Peyer's patch (tissue), 4 donors: Measurements from ENCODE around the gene SCN3A. TPM values are rescaled to one million over a fixed set of nuclear protein-coding genes. Genes with fewer than 3 reads are reported as not detected.

Experiments
- DNase-seq, 3 donors: peaks; one replicate each; pipeline ENCODE4 v3.0.0-alpha.2; 2017 to 2019
- H3K27ac ChIP-seq, 4 donors: fragments of 200-600 bp; sonication (generic); one replicate each; pipeline ENCODE4 v1.5.1; 2016 to 2019
- H3K27me3 ChIP-seq, 2 donors: fragments of 200-600 bp; sonication (generic); one replicate each; pipeline ENCODE4 v1.5.1; 2019
- H3K36me3 ChIP-seq, 3 donors: fragments of 200-600 bp; sonication (generic); one replicate each; pipeline ENCODE4 v1.5.1; 2016 to 2019
- H3K4me1 ChIP-seq, 4 donors: fragments of 200-600 bp; sonication (generic); one replicate each; pipeline ENCODE4 v1.5.1; 2016 to 2019
- H3K4me3 ChIP-seq, 4 donors: fragments of 200-600 bp; sonication (generic); 1 replicate in 3 of 4; 2 replicates in 1 of 4; pipeline ENCODE4 v1.5.1; 2016 to 2019; ENCODE audit warnings: mild to moderate bottlenecking in 1 of 4
- H3K9me3 ChIP-seq, 4 donors: fragments of 200-600 bp; sonication (generic); one replicate each; pipeline ENCODE4 v1.5.1; 2016 to 2019; ENCODE audit warnings: mild to moderate bottlenecking in 1 of 4
- CTCF ChIP-seq, 6 experiments: fragments of 450-650 bp in 4 of 6; fragments of 200-600 bp in 2 of 6; sonication (generic) in 1 of 6; IDR thresholded peaks; one replicate each; pipeline ENCODE4 v1.5.1; 2017 to 2019; ENCODE audit warnings: antibody characterized with exemption in 6 of 6, mild to moderate bottlenecking in 3 of 6, moderate library complexity in 1 of 6
- POLR2A ChIP-seq, 2 donors: fragments of 450-650 bp; IDR thresholded peaks; one replicate each; pipeline ENCODE4 v1.5.1; 2017; ENCODE audit warnings: antibody characterized with exemption in 2 of 2, mild to moderate bottlenecking in 2 of 2, moderate library complexity in 2 of 2
- total RNA-seq, 4 donors: library from RNA; depleted of rRNA; stranded (reverse); fragments of >200 nt; gene quantifications; one replicate each; pipeline ENCODE4 v1.1.0, GENCODE V29; 2016

Gene SCN3A
- 10 to 100 TPM in 1 of 4 donors, 1 to 10 TPM in 2, under 1 TPM in 1; 0.95 to 12.4 (median 1.2) TPM for total RNA-seq

GRCh38 chr2:165203689-165204559, at the start of gene SCN3A:
SCN3A (minus strand) TSS chr2:165204050; CDS start chr2:165176394, 27,656 bp downstream.
- H3K4me3 ChIP-seq = no peak within 1 kb of the TSS
- no peaks in the 10 kb centered on the region for H3K36me3 ChIP-seq
- peak in 2 of 3 donors; percentile 28 to 48 for DNase-seq
- H3K9me3 ChIP-seq = no peaks in the 10 kb centered on the region
- H3K27ac ChIP-seq = no peak within 1 kb of the TSS
- TF ChIP-seq CTCF (IDR thresholded peaks at IDR 0.05) = peak; percentile 29 to 64 (median 42)
- no peak for TF ChIP-seq POLR2A (IDR thresholded peaks at IDR 0.05)
- no peaks in the 10 kb centered on the region for H3K27me3 ChIP-seq
- no peaks in the 10 kb centered on the region for H3K4me1 ChIP-seq

- Histone ChIP-seq H3K4me3 (no peak overlapping the region), H3K27ac (no peak overlapping the region), H3K4me1 (no peaks in the 10 kb centered on the region), H3K36me3 (no peaks in the 10 kb centered on the region), H3K9me3 (no peaks in the 10 kb centered on the region), H3K27me3 (no peaks in the 10 kb centered on the region)
- no peak for TF ChIP-seq POLR2A (IDR thresholded peaks at IDR 0.05)
- no peak for TF ChIP-seq CTCF (IDR thresholded peaks at IDR 0.05)
- DNase-seq = no peak
These were observed 49.3 kb upstream of the SCN3A start for GRCh38 chr2:165253178-165253577.

- no peak for DNase-seq
- H3K4me3 ChIP-seq = no peak overlapping the region
- no peaks in the 10 kb centered on the region for H3K27me3 ChIP-seq
- no peak overlapping the region for H3K27ac ChIP-seq
- no peaks in the 10 kb centered on the region for H3K4me1 ChIP-seq
- no peaks in the 10 kb centered on the region for H3K9me3 ChIP-seq
- TF ChIP-seq CTCF (IDR thresholded peaks at IDR 0.05) (no peak), POLR2A (IDR thresholded peaks at IDR 0.05) (no peak)
- no peaks in the 10 kb centered on the region for H3K36me3 ChIP-seq
These were observed 47.5 kb upstream of the SCN3A start for GRCh38 chr2:165251366-165251765.

- no peaks in the 10 kb centered on the region for H3K36me3 ChIP-seq
- TF ChIP-seq POLR2A (IDR thresholded peaks at IDR 0.05) (no peak), CTCF (IDR thresholded peaks at IDR 0.05) (no peak)
- no peak for DNase-seq
These were observed 44.4 kb upstream of the SCN3A start for GRCh38 chr2:165248238-165248637.

GRCh38 chr2:165245081-165245793, 41.4 kb upstream of the SCN3A start:
- H3K27ac ChIP-seq = no peak overlapping the region
- no peaks in the 10 kb centered on the region for H3K27me3 ChIP-seq
- no peak for DNase-seq
- no peaks in the 10 kb centered on the region for H3K36me3 ChIP-seq
- no peaks in the 10 kb centered on the region for H3K4me1 ChIP-seq
- no peak for TF ChIP-seq POLR2A (IDR thresholded peaks at IDR 0.05)
- no peak for TF ChIP-seq CTCF (IDR thresholded peaks at IDR 0.05)
- H3K9me3 ChIP-seq = no peaks in the 10 kb centered on the region
- H3K4me3 ChIP-seq = no peak overlapping the region

More at GRCh38 chr2:165248238-165248637, 44.4 kb upstream of the SCN3A start:
- H3K27ac ChIP-seq = no peak overlapping the region
- H3K27me3 ChIP-seq = no peaks in the 10 kb centered on the region
- H3K9me3 ChIP-seq = no peaks in the 10 kb centered on the region
- H3K4me1 ChIP-seq = no peaks in the 10 kb centered on the region
- H3K4me3 ChIP-seq = no peak overlapping the region
